HepG2 (cell line): ENCODE measurements around the gene AQP5. TPM values are rescaled to one million over a fixed set of nuclear protein-coding genes. Genes with fewer than 3 reads are reported as not detected.
A peak's percentile ranks its signal among the peaks of the same experiment; 100 is the strongest.

Experiments used
- ATAD3A ChIP-seq: sonication (generic); formaldehyde crosslinking; IDR thresholded peaks from 2 replicates; pipeline ENCODE4 v1.4.0; 2020; ENCODE audit warnings: missing genetic modification reagents
- CCDC6 ChIP-seq: sonication (generic); formaldehyde crosslinking; IDR thresholded peaks from 2 replicates; pipeline ENCODE4 v1.8.1; 2022; ENCODE audit warnings: mild to moderate bottlenecking, missing genetic modification reagents, moderate library complexity
- JARID2 ChIP-seq: sonication (generic); formaldehyde crosslinking; IDR thresholded peaks from 2 replicates; pipeline ENCODE4 v1.8.1; 2023; ENCODE audit warnings: missing genetic modification reagents, inconsistent platforms; ENCODE audit not compliant: insufficient replicate concordance
- JDP2 ChIP-seq: sonication (generic); formaldehyde crosslinking; IDR thresholded peaks from 2 replicates; pipeline ENCODE4 v1.8.1; 2022; ENCODE audit warnings: missing genetic modification reagents, borderline replicate concordance
- KDM5B ChIP-seq: sonication (generic); formaldehyde crosslinking; IDR thresholded peaks from 2 replicates; pipeline ENCODE4 v1.4.0; 2020; ENCODE audit warnings: missing genetic modification reagents, mild to moderate bottlenecking, borderline replicate concordance
- SCMH1 ChIP-seq: sonication (generic); formaldehyde crosslinking; IDR thresholded peaks from 2 replicates; pipeline ENCODE4 v1.9.0; 2021; ENCODE audit warnings: missing genetic modification reagents, mild to moderate bottlenecking, borderline replicate concordance
- SMAD3 ChIP-seq: sonication (generic); formaldehyde crosslinking; IDR thresholded peaks from 2 replicates; pipeline ENCODE4 v1.4.0; 2020; ENCODE audit warnings: missing genetic modification reagents
- ZNF205 ChIP-seq: IDR thresholded peaks from 2 replicates; pipeline ENCODE4 v1.6.1; 2018; ENCODE audit warnings: missing biosample characterization, missing genetic modification reagents
- ZNF3 ChIP-seq: IDR thresholded peaks from 2 replicates; pipeline ENCODE4 v1.7.0; 2017; ENCODE audit warnings: inconsistent platforms
- ZNF33A ChIP-seq: sonication (generic); formaldehyde crosslinking; IDR thresholded peaks from 2 replicates; pipeline ENCODE4 v1.5.1; 2020; ENCODE audit warnings: missing genetic modification reagents, mild to moderate bottlenecking, moderate library complexity, borderline replicate concordance
- ZNF350 ChIP-seq: sonication (generic); formaldehyde crosslinking; IDR thresholded peaks from 2 replicates; pipeline ENCODE4 v1.4.0; 2020; ENCODE audit warnings: mild to moderate bottlenecking, low read depth, missing genetic modification reagents, borderline replicate concordance
- ZNF562 ChIP-seq: sonication (generic); formaldehyde crosslinking; IDR thresholded peaks from 2 replicates; pipeline ENCODE4 v1.8.0; 2022; ENCODE audit warnings: missing genetic modification reagents, borderline replicate concordance
- ZNF615 ChIP-seq: sonication (generic); formaldehyde crosslinking; IDR thresholded peaks from 2 replicates; pipeline ENCODE4 v1.5.0; 2020; ENCODE audit warnings: mild to moderate bottlenecking, missing genetic modification reagents, borderline replicate concordance
- ZNF619 ChIP-seq: sonication (generic); formaldehyde crosslinking; IDR thresholded peaks from 2 replicates; pipeline ENCODE4 v1.4.0; 2020; ENCODE audit warnings: mild to moderate bottlenecking, missing genetic modification reagents
- ZNF644 ChIP-seq: IDR thresholded peaks from 2 replicates; pipeline ENCODE4 v1.6.1; 2016; ENCODE audit warnings: low read depth
- polyA plus RNA-seq, 8 experiments: library from polyadenylated mRNA; depleted of rRNA in 3 of 8; stranded (reverse) in 7 of 8; unstranded in 1 of 8; fragments of >200 nt; fragmentation: Illumina TruSeq in 4 of 8; extraction: Trizol in 4 of 8; gene quantifications; 2 replicates each; pipeline versions ENCODE4 v1.2.1 to v1.2.3, GENCODE V29; 2011 to 2016; ENCODE audit warnings: low read depth in 4 of 8, missing spikeins in 1 of 8, mixed read lengths in 1 of 8; ENCODE audit not compliant: insufficient read depth in 1 of 8
- total RNA-seq, 5 experiments: library from RNA; depleted of rRNA; stranded (reverse); fragments of >200 nt; fragmentation: Illumina TruSeq; extraction: Trizol; gene quantifications; 2 replicates each; pipeline ENCODE4 v1.2.3, GENCODE V29; 2016; ENCODE audit warnings: low read depth in 1 of 5
- TF ChIP-seq, protein P1 (sequence below): sonication (generic); formaldehyde crosslinking; IDR thresholded peaks from 2 replicates; pipeline ENCODE4 v1.5.1; 2020; ENCODE audit warnings: missing genetic modification reagents, mild to moderate bottlenecking, borderline replicate concordance
- TF ChIP-seq, protein P2 (sequence below): IDR thresholded peaks from 2 replicates; pipeline ENCODE4 v1.6.1; 2016; ENCODE audit warnings: missing compliant biosample characterization, missing genetic modification reagents, borderline replicate concordance
- TF ChIP-seq, protein P3 (sequence below): sonication (generic); formaldehyde crosslinking; IDR thresholded peaks from 2 replicates; pipeline ENCODE4 v1.9.0; 2021; ENCODE audit warnings: missing genetic modification reagents, mild to moderate bottlenecking, borderline replicate concordance
- TF ChIP-seq, protein P4 (sequence below): sonication (generic); formaldehyde crosslinking; IDR thresholded peaks from 2 replicates; pipeline ENCODE4 v1.8.0; 2022; ENCODE audit warnings: low read depth, missing genetic modification reagents
- TF ChIP-seq, protein P5 (sequence below): sonication (generic); formaldehyde crosslinking; IDR thresholded peaks from 2 replicates; pipeline ENCODE4 v1.8.1; 2023; ENCODE audit warnings: mild to moderate bottlenecking, missing genetic modification reagents, borderline replicate concordance

Gene AQP5
- total and polyA plus RNA-seq, 2 of the 13 experiments (the other 11 are each of a cell fraction or from before 2014, with no cell fraction given), result not detected

DNA sequence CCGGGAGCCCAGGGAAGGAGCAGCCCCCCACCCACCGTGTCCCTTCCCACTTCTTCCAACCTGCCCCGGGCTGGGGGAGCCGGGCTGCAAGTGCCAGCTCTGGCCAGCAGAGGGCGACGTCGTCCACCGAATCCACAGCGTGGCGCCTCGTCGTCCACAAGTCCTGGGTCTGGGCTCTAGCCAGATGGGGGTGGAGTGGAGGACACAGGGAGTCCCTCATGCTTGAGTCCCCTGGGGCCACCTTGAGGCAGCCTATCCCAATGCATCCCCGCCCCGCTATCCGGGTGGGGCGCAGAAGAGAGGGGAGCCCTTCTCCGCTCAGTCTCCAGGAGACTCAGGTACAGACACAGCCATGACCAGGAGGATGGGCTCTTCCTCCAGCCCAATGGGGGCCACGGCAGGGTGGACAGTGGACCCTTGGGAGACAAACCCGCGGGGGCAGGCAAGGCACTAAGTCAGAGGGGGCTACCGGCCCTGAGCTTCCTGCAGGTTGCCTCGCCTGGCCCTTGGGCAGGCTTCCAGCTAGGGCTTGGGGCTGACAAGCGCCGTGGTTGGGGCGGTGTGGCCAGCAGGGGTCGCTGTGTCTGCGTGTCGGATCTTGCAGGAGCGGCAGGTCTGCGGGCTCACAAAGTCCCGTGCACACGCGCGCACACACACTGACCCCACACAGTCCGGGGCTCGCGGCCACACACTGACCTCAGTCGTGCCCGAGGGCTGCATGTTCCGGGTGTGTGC lies 5.5 kb downstream of the AQP5 start (continued):
- TF ChIP-seq, protein P1, sequence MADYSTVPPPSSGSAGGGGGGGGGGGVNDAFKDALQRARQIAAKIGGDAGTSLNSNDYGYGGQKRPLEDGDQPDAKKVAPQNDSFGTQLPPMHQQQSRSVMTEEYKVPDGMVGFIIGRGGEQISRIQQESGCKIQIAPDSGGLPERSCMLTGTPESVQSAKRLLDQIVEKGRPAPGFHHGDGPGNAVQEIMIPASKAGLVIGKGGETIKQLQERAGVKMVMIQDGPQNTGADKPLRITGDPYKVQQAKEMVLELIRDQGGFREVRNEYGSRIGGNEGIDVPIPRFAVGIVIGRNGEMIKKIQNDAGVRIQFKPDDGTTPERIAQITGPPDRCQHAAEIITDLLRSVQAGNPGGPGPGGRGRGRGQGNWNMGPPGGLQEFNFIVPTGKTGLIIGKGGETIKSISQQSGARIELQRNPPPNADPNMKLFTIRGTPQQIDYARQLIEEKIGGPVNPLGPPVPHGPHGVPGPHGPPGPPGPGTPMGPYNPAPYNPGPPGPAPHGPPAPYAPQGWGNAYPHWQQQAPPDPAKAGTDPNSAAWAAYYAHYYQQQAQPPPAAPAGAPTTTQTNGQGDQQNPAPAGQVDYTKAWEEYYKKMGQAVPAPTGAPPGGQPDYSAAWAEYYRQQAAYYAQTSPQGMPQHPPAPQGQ (CRISPR knock-in tag), result peak; percentile 59; the same call in 1 of the 2 replicates
- peak; percentile 96; the same call in 1 of the 2 replicates for TF ChIP-seq ZNF619
- 0 out of 2 replicates have a peak, but pooled peaks have one; percentile 16 for TF ChIP-seq SMAD3 (CRISPR knock-in tag)
- TF ChIP-seq ZNF205 (CRISPR knock-in tag), result no peak
- TF ChIP-seq JARID2 (CRISPR knock-in tag), result no peak
- TF ChIP-seq, protein P2, sequence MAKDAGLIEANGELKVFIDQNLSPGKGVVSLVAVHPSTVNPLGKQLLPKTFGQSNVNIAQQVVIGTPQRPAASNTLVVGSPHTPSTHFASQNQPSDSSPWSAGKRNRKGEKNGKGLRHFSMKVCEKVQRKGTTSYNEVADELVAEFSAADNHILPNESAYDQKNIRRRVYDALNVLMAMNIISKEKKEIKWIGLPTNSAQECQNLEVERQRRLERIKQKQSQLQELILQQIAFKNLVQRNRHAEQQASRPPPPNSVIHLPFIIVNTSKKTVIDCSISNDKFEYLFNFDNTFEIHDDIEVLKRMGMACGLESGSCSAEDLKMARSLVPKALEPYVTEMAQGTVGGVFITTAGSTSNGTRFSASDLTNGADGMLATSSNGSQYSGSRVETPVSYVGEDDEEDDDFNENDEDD (CRISPR knock-in tag), result peak; percentile 44; the same call in 1 of the 2 replicates
- TF ChIP-seq, protein P3, sequence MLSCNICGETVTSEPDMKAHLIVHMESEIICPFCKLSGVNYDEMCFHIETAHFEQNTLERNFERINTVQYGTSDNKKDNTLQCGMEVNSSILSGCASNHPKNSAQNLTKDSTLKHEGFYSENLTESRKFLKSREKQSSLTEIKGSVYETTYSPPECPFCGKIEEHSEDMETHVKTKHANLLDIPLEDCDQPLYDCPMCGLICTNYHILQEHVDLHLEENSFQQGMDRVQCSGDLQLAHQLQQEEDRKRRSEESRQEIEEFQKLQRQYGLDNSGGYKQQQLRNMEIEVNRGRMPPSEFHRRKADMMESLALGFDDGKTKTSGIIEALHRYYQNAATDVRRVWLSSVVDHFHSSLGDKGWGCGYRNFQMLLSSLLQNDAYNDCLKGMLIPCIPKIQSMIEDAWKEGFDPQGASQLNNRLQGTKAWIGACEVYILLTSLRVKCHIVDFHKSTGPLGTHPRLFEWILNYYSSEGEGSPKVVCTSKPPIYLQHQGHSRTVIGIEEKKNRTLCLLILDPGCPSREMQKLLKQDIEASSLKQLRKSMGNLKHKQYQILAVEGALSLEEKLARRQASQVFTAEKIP (CRISPR knock-in tag), result no peak
- no peak for TF ChIP-seq ATAD3A (CRISPR knock-in tag)
- no peak for TF ChIP-seq ZNF3
- no peak for TF ChIP-seq SCMH1
- no peak for TF ChIP-seq ZNF562
- TF ChIP-seq, protein P4, sequence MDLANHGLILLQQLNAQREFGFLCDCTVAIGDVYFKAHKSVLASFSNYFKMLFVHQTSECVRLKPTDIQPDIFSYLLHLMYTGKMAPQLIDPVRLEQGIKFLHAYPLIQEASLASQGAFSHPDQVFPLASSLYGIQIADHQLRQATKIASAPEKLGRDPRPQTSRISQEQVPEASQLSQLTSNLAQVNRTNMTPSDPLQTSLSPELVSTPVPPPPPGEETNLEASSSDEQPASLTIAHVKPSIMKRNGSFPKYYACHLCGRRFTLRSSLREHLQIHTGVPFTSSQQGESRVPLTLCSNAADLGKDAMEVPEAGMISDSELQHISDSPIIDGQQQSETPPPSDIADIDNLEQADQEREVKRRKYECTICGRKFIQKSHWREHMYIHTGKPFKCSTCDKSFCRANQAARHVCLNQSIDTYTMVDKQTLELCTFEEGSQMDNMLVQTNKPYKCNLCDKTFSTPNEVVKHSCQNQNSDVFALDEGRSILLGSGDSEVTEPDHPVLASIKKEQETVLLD (CRISPR knock-in tag), result no peak
- TF ChIP-seq ZNF33A (CRISPR knock-in tag), result no peak
- TF ChIP-seq KDM5B, result peak; percentile 61; the same call in 1 of the 2 replicates
- no peak for TF ChIP-seq CCDC6 (CRISPR knock-in tag)
- TF ChIP-seq ZNF615, result no peak
- no peak for TF ChIP-seq JDP2 (CRISPR knock-in tag)
- TF ChIP-seq, protein P5, sequence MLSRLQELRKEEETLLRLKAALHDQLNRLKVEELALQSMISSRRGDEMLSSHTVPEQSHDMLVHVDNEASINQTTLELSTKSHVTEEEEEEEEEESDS, result no peak
- TF ChIP-seq ZNF350 (CRISPR knock-in tag), result peak; percentile 69
- 0 out of 2 replicates have a peak, but pooled peaks have one; percentile 27 for TF ChIP-seq ZNF644 (CRISPR knock-in tag)
